ENCODE results near the gene VLDLR.

DNA sequence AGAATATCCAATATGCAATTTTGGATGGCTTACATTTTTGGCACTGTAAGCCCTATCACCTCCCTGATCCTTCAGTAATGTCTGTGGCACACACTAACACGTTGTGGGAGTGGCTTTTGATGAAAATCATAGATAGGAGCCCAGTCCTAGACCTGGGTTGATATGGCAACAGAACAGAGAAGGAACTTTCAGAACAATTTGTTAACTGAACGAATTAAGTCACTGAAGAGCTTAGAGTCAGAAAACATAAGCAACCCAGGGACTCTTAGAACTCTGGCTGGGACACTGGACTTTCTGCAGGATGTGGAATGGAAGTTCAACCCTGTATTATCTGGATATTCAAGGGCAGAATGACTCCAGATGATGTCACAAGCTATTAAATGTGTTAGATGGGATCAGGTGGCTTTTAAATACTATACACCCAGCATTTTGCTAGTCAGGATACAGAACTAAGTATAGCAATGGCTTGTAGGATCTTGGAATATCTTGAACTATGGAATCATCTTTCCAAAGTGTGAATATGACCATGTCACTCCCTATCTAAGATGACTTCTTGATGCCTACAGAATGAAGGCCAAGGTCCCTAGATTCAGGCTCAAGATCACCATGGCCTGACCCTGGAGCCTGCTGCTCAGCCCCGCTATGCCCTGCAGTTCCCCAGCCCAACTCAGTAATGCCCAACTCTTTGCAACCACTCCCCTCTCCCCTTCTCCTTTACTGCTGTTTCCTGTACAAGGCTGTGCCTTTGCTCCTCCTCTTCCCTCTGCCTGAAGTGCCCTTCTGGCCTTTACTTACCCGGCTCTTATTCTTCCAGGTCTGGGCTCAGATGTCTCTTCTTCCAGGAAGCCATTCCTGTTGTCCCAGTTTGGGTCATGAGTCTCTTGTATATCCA lies 42.8 kb downstream of the VLDLR start:
- TF ChIP-seq EZH2 (IDR thresholded peaks at IDR 0.05; ENCODE audit: borderline replicate concordance), result no peak
- TF ChIP-seq, protein P1, sequence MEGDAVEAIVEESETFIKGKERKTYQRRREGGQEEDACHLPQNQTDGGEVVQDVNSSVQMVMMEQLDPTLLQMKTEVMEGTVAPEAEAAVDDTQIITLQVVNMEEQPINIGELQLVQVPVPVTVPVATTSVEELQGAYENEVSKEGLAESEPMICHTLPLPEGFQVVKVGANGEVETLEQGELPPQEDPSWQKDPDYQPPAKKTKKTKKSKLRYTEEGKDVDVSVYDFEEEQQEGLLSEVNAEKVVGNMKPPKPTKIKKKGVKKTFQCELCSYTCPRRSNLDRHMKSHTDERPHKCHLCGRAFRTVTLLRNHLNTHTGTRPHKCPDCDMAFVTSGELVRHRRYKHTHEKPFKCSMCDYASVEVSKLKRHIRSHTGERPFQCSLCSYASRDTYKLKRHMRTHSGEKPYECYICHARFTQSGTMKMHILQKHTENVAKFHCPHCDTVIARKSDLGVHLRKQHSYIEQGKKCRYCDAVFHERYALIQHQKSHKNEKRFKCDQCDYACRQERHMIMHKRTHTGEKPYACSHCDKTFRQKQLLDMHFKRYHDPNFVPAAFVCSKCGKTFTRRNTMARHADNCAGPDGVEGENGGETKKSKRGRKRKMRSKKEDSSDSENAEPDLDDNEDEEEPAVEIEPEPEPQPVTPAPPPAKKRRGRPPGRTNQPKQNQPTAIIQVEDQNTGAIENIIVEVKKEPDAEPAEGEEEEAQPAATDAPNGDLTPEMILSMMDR (IDR thresholded peaks at IDR 0.05; ENCODE audit: poor library complexity), result no peak
- no peak for TF ChIP-seq EZH2phosphoT487 (IDR thresholded peaks at IDR 0.05; ENCODE audit: low read depth, severe bottlenecking, unreplicated experiment)

All from hepatocyte (in vitro differentiated cells).